ENCODE data around the gene ADAMTS5. TPM values are rescaled to one million over a fixed set of nuclear protein-coding genes. Genes with fewer than 3 reads are reported as not detected.

Gene ADAMTS5
- total and polyA plus RNA-seq, 2 of the 8 experiments (the other 6 are each of a cell fraction or from before 2014, with no cell fraction given) = 0.20 to 1.1 TPM

- DNase-seq (ENCODE audit: low read depth in 1 of 2, low spot score in 2 of 2) (no peak), FAIRE-seq (no peak)
- Histone ChIP-seq H3K18ac (ENCODE audit: extremely low read depth, low read length) (no peak overlapping the region), H3K79me1 (ENCODE audit: low read depth, low read length) (no peaks in the 10 kb centered on the region), H3K56ac (replicated peaks; ENCODE audit: insufficient read length, low read depth, low read length) (no peak overlapping the region), H2BK5ac (ENCODE audit: low read depth, low read length) (no peak overlapping the region), H2AFZ (ENCODE audit: low read length) (no peak overlapping the region), H3K36me3 (ENCODE audit: control insufficient read depth in 2 of 4, insufficient read depth in 4 of 4, low read length in 3 of 4) (no peaks in the 10 kb centered on the region), H3K4ac (replicated peaks; ENCODE audit: insufficient read length, low read depth, low read length) (no peak overlapping the region), H3K4me1 (replicated peaks in 1 of 4; ENCODE audit: control insufficient read depth in 3 of 4, insufficient read depth in 4 of 4, low read length in 3 of 4) (no peaks in the 10 kb centered on the region), H2BK120ac (replicated peaks; ENCODE audit: low read depth, low read length) (peak overlapping the region; percentile 31), H4K91ac (replicated peaks; ENCODE audit: insufficient read length, low read length) (no peak overlapping the region), H3K27me3 (replicated peaks in 1 of 4; ENCODE audit: control insufficient read depth in 3 of 4, extremely low read depth in 1 of 4, insufficient read depth in 3 of 4, low read length in 3 of 4) (no peaks in the 10 kb centered on the region), H3K4me3 (ENCODE audit: extremely low read depth in 1 of 4, insufficient read depth in 2 of 4, low read depth in 3 of 4, low read length in 4 of 4) (no peak overlapping the region), H3K23ac (ENCODE audit: insufficient read length) (no peak overlapping the region), H2BK20ac (ENCODE audit: low read length) (no peak overlapping the region), H4K5ac (ENCODE audit: insufficient read length, low read depth, low read length) (no peak overlapping the region), H2AK5ac (ENCODE audit: low read depth, low read length) (no peak overlapping the region), H3K79me2 (ENCODE audit: control insufficient read depth in 1 of 2, insufficient read depth in 2 of 2, low read length in 2 of 2) (no peaks in the 10 kb centered on the region), H3K27ac (ENCODE audit: low read depth, low read length) (no peak overlapping the region), H3K9ac (replicated peaks in 1 of 4; ENCODE audit: extremely low read depth in 1 of 4, low read depth in 3 of 4, low read length in 3 of 4) (no peak overlapping the region), H3K9me3 (ENCODE audit: insufficient read depth in 2 of 2, low read depth in 1 of 2, low read length in 1 of 2) (no peaks in the 10 kb centered on the region), H4K8ac (ENCODE audit: extremely low read depth, insufficient read depth, low read length) (no peak overlapping the region), H2BK12ac (ENCODE audit: low read depth, low read length) (no peak overlapping the region), H4K20me1 (replicated peaks in 1 of 2; ENCODE audit: control insufficient read depth in 1 of 2, insufficient read depth in 2 of 2, low read length in 2 of 2) (no peaks in the 10 kb centered on the region), H2BK15ac (ENCODE audit: low read length) (no peak overlapping the region), H3K4me2 (ENCODE audit: insufficient read depth in 1 of 2, low read depth in 2 of 2, low read length in 2 of 2) (no peak overlapping the region), H3K14ac (ENCODE audit: insufficient read length) (no peak overlapping the region), H3K23me2 (ENCODE audit: low read depth, low read length) (no peaks in the 10 kb centered on the region)
- TF ChIP-seq CREB1 (IDR thresholded peaks at IDR 0.05) (no peak), POLR2AphosphoS5 (IDR thresholded peaks at IDR 0.05; ENCODE audit: low read depth, low read length) (no peak), POU5F1 (IDR thresholded peaks at IDR 0.05; ENCODE audit: low read depth, low read length) (no peak), CBX8 (IDR thresholded peaks at IDR 0.05; ENCODE audit: borderline replicate concordance, low read depth, low read length) (no peak), ZNF274 (IDR thresholded peaks at IDR 0.05; ENCODE audit: borderline replicate concordance, extremely low read depth, low read length) (no peak), CBX5 (IDR thresholded peaks at IDR 0.05; ENCODE audit: low read depth, low read length) (no peak), RXRA (IDR thresholded peaks at IDR 0.05; ENCODE audit: insufficient read depth, low read depth, low read length) (no peak), MAX (IDR thresholded peaks at IDR 0.05) (no peak), TBP (IDR thresholded peaks at IDR 0.05; ENCODE audit: low read depth, low read length) (no peak), RBBP5 (IDR thresholded peaks at IDR 0.05; ENCODE audit: borderline replicate concordance, low read depth, low read length) (no peak), RNF2 (IDR thresholded peaks at IDR 0.05; ENCODE audit: borderline replicate concordance, low read depth, low read length, missing control alignments, poor library complexity, severe bottlenecking) (no peak), CHD2 (IDR thresholded peaks at IDR 0.05; ENCODE audit: low read length) (no peak)
- TF ChIP-seq, protein P1, sequence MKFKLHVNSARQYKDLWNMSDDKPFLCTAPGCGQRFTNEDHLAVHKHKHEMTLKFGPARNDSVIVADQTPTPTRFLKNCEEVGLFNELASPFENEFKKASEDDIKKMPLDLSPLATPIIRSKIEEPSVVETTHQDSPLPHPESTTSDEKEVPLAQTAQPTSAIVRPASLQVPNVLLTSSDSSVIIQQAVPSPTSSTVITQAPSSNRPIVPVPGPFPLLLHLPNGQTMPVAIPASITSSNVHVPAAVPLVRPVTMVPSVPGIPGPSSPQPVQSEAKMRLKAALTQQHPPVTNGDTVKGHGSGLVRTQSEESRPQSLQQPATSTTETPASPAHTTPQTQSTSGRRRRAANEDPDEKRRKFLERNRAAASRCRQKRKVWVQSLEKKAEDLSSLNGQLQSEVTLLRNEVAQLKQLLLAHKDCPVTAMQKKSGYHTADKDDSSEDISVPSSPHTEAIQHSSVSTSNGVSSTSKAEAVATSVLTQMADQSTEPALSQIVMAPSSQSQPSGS (IDR thresholded peaks at IDR 0.05; ENCODE audit: low read length) = no peak
- POLR2A ChIA-PET (ENCODE audit: partially characterized antibody) = no interaction called here
- CTCF ChIA-PET (ENCODE audit: partially characterized antibody) = interaction anchor here (1.0 to 1.2 kb wide), 3 partner anchors 9 to 133 kb away, joined by 3 to 4 read pairs (median 3); no protein-coding TSS in a partner anchor
- WGBS, 2 experiments (ENCODE audit: extremely low coverage in 1 of 2, insufficient coverage in 1 of 2, insufficient read length in 1 of 2, insufficient replicate concordance in 2 of 2, low coverage in 1 of 2, low lambda C conversion rate in 2 of 2, missing lambda C conversion rate in 1 of 2) = 92% methylated on average over 2 of the region's 2 CpGs; no CpG with 5 or more reads in 1 of the 2 experiments
Measured at GRCh38 chr21:26939601-26940111, 27.2 kb downstream of the ADAMTS5 start.

Data from H1 (cell line).